ENCODE measurements around the gene ESM1.
A peak's percentile ranks its signal among the peaks of the same experiment; 100 is the strongest.

ESM1 gene

GRCh38 chr5:54965806-54966205, 19.6 kb downstream of the ESM1 start:
- TF ChIP-seq CTCF (IDR thresholded peaks at IDR 0.05; ENCODE audit: low read depth, low read length, missing control alignments), result no peak
- DNase-seq (ENCODE audit: low read depth), result no peak
- no peak overlapping the region for H3K4me3 ChIP-seq (ENCODE audit: low read depth, low read length)
- in situ Hi-C loops (cut with HindIII; ENCODE audit: low sequenced_read_pairs), result no loop called here

GRCh38 chr5:54964405-54964804, 21.0 kb downstream of the ESM1 start:
- TF ChIP-seq CTCF (IDR thresholded peaks at IDR 0.05; ENCODE audit: low read depth, low read length, missing control alignments), result no peak
- DNase-seq (ENCODE audit: low read depth), result no peak
- H3K4me3 ChIP-seq (ENCODE audit: low read depth, low read length), result no peak overlapping the region
- in situ Hi-C loops (cut with HindIII; ENCODE audit: low sequenced_read_pairs), result no loop called here

DNA sequence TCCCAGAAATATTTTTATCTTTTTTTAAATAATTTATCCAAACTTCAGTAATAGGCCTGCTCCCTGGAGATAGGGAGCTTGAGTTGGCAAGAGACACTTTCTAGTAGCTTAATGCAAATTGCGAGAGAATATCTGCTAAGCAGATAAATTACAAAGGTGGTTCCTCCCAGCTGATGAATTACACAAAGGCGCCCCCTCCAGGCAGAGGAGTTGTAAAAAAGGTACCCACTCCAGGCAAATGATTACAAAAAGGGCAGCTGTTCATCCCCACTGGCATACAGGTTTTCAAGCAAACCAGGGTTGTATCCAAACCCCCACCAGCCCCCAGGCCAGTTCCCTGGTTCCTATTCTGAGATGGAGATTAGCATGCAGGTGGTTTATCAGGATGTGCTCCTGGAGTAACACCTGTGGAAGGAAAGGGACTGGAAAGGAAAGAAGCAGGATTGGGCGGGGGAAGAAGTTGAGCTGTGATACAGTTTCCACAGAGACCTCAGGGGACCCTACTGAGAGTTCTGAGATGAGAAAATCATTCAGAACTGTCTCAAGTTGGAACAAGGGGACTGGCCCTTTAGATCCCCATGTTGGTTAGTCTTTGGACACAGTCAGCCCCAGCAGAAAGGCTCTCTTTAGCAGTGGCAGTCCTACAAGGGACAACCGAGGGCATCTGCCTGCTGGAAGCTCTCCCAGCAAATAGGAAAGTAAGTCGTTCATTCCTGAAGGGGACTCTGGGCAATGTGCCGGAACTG, 25.5 kb downstream of the ESM1 start:
- peak; percentile 25 for TF ChIP-seq CTCF (IDR thresholded peaks at IDR 0.05; ENCODE audit: low read depth, low read length, missing control alignments)
- H3K4me3 ChIP-seq (ENCODE audit: low read depth, low read length), result no peak overlapping the region
- DNase-seq (ENCODE audit: low read depth), result no peak
- in situ Hi-C loops (cut with HindIII; ENCODE audit: low sequenced_read_pairs), result no loop called here

GRCh38 chr5:54956922-54957321, 28.5 kb downstream of the ESM1 start:
- in situ Hi-C loops (cut with HindIII; ENCODE audit: low sequenced_read_pairs), result no loop called here
- TF ChIP-seq CTCF (IDR thresholded peaks at IDR 0.05; ENCODE audit: low read depth, low read length, missing control alignments), result no peak
- DNase-seq (ENCODE audit: low read depth), result no peak
- H3K4me3 ChIP-seq (ENCODE audit: low read depth, low read length), result no peak overlapping the region

DNA sequence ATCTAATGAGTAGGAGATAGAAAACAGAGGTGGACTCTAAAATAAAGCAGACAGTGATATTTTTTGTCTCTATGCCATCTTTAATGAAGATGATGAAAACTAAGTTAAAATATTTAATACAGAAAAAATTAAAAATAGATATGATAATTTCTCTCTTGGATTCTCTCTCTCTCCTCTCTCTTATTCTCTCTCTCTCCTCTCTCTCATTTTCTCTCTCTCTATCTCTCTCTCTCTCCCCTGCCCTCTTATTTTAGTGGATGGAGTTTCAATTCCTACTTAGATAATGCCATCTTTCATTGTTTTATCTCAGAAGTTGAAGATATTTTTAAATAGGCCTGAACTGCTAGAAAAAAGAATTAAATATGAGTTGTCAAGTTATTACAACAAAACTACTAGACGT, 38.2 kb downstream of the ESM1 start:
- no peak for DNase-seq (ENCODE audit: low read depth)
- in situ Hi-C loops (cut with HindIII; ENCODE audit: low sequenced_read_pairs), result loop anchor here (25.0 kb wide), 1 partner anchor 190 kb away; no protein-coding TSS in a partner anchor
- TF ChIP-seq CTCF (IDR thresholded peaks at IDR 0.05; ENCODE audit: low read depth, low read length, missing control alignments), result no peak
- H3K4me3 ChIP-seq (ENCODE audit: low read depth, low read length), result no peak overlapping the region

DNA sequence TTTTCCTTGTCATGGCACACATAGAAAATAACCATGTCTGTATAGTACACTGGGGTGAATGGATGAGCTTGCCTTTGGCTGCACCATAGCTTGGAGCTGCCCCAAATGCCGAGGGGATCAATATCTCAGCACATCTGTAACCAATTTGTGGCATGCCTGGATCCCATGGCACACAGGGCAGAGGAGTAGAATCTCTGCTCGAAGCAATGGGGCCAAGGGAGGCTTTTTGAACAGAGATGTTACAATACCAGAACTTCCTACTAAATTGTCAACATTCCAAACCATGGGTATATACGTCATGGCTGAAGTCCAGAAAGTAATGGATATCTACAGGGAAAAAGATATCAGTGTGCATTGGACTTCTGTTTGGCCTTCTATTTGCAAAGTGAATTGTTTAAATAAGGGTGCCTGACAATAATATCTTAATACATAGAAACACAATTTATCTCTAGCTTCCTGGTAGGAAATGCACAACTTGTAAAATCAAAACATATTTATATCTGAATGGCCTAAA, 39.0 kb downstream of the ESM1 start:
- H3K4me3 ChIP-seq (ENCODE audit: low read depth, low read length), result no peak overlapping the region
- no peak for DNase-seq (ENCODE audit: low read depth)
- in situ Hi-C loops (cut with HindIII; ENCODE audit: low sequenced_read_pairs), result loop anchor here (25.0 kb wide), 1 partner anchor 191 kb away; no protein-coding TSS in a partner anchor
- TF ChIP-seq CTCF (IDR thresholded peaks at IDR 0.05; ENCODE audit: low read depth, low read length, missing control alignments), result no peak
